GM20000 (cell line): ENCODE data around the gene PWWP2B.

Experiments
- DNase-seq: peaks from one replicate; pipeline ENCODE4 v3.0.0; 2012; ENCODE audit warnings: low spot score
- TF ChIP-seq, protein P1 (sequence below): IDR thresholded peaks from 2 replicates; pipeline ENCODE4 v1.5.1; 2012; ENCODE audit warnings: mild to moderate bottlenecking, control low read depth; ENCODE audit errors: extremely low read depth, missing control alignments

Gene PWWP2B

DNA sequence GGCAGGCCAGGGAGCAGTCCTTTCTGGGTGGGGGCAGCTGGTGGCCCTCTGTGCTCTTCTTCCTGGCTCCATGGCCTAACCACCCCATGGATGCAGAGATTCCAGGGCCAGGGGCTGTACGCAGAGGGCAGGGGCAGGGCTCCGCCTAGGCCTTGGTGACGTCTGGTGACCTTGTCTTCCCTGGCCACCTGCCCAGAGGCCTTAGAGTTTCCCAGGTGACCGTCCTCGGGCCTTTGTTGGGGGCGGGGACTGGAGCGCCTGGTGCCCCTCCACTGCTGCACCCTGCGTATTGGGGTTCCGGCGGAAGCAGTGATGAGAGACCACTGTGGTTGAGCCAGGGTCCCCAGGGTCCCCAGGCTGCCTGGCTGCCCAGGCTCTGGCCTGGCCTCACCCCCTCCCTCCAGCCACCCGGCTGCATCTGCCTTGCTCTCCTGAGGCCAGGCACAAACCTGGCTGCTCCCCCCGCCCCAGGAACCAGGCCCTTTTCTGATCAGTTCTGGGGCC, 10.3 kb downstream of the PWWP2B start:
- TF ChIP-seq, protein P1, sequence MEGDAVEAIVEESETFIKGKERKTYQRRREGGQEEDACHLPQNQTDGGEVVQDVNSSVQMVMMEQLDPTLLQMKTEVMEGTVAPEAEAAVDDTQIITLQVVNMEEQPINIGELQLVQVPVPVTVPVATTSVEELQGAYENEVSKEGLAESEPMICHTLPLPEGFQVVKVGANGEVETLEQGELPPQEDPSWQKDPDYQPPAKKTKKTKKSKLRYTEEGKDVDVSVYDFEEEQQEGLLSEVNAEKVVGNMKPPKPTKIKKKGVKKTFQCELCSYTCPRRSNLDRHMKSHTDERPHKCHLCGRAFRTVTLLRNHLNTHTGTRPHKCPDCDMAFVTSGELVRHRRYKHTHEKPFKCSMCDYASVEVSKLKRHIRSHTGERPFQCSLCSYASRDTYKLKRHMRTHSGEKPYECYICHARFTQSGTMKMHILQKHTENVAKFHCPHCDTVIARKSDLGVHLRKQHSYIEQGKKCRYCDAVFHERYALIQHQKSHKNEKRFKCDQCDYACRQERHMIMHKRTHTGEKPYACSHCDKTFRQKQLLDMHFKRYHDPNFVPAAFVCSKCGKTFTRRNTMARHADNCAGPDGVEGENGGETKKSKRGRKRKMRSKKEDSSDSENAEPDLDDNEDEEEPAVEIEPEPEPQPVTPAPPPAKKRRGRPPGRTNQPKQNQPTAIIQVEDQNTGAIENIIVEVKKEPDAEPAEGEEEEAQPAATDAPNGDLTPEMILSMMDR, result no peak

DNA sequence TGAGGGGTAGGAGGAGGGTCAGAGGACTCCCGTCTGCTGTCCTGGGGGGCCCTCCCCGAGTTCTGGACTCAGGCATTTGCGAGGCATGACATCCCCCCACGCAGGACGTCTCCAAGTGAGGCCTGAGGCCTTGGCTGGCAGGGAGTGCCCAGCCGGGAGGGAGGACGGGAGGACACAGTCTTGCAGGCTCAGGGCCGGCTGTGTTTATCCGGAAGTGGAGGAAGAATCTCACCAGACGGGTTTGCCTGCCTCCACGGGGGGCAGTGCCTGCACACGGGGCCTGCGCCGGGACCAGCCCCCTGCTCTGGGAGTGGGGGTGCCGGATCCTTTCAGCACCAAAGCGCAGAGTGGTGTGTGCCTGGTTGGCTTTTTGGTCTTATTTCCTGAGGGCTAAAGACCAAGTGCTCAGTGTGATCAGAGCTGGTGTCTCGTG, 10.9 kb downstream of the PWWP2B start:
- DNase-seq, result no peak
- TF ChIP-seq, protein P1, result no peak

More for the DNA sequence above, 10.3 kb downstream of the PWWP2B start:
- DNase-seq, result no peak

- DNase-seq, result no peak
- TF ChIP-seq, protein P1, result no peak
Measured at GRCh38 chr10:132408367-132408781, 11.4 kb downstream of the PWWP2B start.

DNA sequence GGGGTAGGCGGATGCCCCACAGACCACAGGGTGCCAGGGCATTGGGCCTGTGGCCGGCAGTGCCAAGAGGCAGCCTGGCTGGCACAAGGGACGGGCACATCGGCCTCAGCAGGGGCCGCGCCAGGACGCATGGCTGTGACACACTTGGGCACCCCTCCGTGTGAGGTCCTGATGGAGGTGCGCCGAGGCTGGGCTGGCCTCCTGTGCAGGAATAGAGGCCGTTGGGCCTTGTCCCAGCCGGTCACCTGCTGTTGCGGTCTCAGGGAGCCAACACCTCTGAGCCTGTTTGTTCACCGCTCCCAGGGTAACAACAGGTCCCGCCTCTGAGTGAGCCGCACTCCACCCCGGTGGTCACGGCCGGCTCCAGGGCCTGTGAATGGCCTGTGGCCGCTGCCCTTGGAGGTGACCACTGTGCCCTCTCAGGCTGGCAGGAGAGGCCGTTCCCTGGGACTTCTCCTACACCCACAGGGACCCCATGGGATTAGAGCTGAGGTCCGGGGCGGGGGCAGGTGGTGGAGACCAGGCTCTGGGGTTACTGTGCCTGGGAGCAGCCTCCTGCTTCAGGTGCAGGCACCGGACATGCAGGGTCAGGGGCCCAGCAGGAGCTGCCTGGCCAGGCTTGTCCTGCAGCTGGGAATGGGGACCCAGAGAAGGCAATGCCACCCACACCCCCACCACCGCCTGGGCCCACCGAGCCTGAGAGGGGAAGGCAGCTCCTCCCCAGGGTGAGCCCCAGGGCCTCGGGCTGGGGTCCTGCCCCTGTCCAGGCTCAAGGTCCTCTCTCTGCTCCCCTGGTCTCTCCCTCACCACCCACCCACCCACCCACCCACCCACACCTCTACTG, 12.0 kb downstream of the PWWP2B start:
- TF ChIP-seq, protein P1, result no peak
- no peak for DNase-seq

DNA sequence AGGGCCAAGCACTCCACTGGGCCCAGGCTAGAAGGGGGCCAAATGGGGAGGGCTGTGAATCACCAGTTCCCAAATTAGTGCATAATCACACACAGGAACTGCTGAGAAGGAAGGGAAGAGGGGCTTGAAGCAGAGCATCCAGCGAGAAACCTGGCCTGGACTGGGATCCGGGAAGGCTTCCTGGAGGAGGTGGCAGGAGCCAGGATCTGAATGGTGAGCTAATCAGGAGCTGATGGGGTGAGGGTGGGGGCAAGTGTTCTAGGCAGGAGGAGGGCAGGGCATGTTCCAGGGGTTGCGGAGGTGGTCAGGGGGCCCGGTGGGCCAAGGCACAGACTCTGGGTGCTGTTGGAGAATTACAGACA, 12.6 kb downstream of the PWWP2B start:
- DNase-seq, result no peak
- TF ChIP-seq, protein P1, result no peak

GRCh38 chr10:132410056-132410778, 13.2 kb downstream of the PWWP2B start:
- TF ChIP-seq, protein P1, result no peak
- no peak for DNase-seq
